GM23338 (cell line): Measurements from ENCODE around the gene CYB5R3. TPM values are rescaled to one million over a fixed set of nuclear protein-coding genes. Genes with fewer than 3 reads are reported as not detected.

Experiments
- ATAC-seq: fragments of 200-7000 bp; cut with Tn5 transposase; 3 replicates; pipeline ENCODE4 v1.9.1; 2020
- DNase-seq: peaks from one replicate; pipeline ENCODE4 v3.0.0-alpha.2; 2015; ENCODE audit warnings: low spot score
- H2AFZ ChIP-seq: fragments of 200-600 bp; sonication (generic); 2 replicates; pipeline ENCODE4 v1.8.0; 2016; ENCODE audit warnings: antibody characterized with exemption, mild to moderate bottlenecking, moderate library complexity
- H3F3A ChIP-seq: fragments of 200-600 bp; sonication (generic); replicated peaks from 2 replicates; pipeline ENCODE4 v1.8.0; 2017; ENCODE audit warnings: antibody characterized with exemption, mixed run types, low read depth
- H3K27ac ChIP-seq: fragments of 200-600 bp; sonication (generic); 2 replicates; pipeline ENCODE4 v1.6.1; 2016; ENCODE audit warnings: low read depth
- H3K27me3 ChIP-seq: fragments of 200-600 bp; sonication (generic); 2 replicates; pipeline ENCODE4 v1.8.0; 2016; ENCODE audit warnings: mild to moderate bottlenecking, mixed run types, moderate library complexity; ENCODE audit not compliant: insufficient read depth
- H3K36me3 ChIP-seq: fragments of 200-600 bp; sonication (generic); 2 replicates; pipeline ENCODE4 v1.8.0; 2016; ENCODE audit warnings: mild to moderate bottlenecking; ENCODE audit not compliant: insufficient read depth
- H3K4me1 ChIP-seq: fragments of 200-600 bp; sonication (generic); 2 replicates; pipeline ENCODE4 v1.8.0; 2016; ENCODE audit warnings: mild to moderate bottlenecking, moderate library complexity; ENCODE audit not compliant: insufficient read depth
- H3K4me2 ChIP-seq: fragments of 200-600 bp; sonication (generic); 2 replicates; pipeline ENCODE4 v1.7.1; 2017; ENCODE audit warnings: mixed run types
- H3K4me3 ChIP-seq: fragments of 200-600 bp; sonication (generic); 2 replicates; pipeline ENCODE4 v1.6.1; 2016; ENCODE audit warnings: mixed run types
- H3K79me2 ChIP-seq: fragments of 200-600 bp; sonication (generic); replicated peaks from 2 replicates; pipeline ENCODE4 v1.8.0; 2017; ENCODE audit warnings: mild to moderate bottlenecking; ENCODE audit not compliant: insufficient read depth
- H3K9me2 ChIP-seq: fragments of 200-600 bp; sonication (generic); 2 replicates; pipeline ENCODE4 v1.8.0; 2017; ENCODE audit not compliant: insufficient read depth
- H4K20me1 ChIP-seq: fragments of 200-600 bp; sonication (generic); replicated peaks from 2 replicates; pipeline ENCODE4 v1.8.0; 2017; ENCODE audit warnings: mild to moderate bottlenecking; ENCODE audit not compliant: insufficient read depth
- H3K27ac Mint-ChIP-seq: 2 replicates; pipeline ENCODE4 v1.8.0; 2020; ENCODE audit warnings: inconsistent platforms, mild to moderate bottlenecking, moderate library complexity, mixed read lengths
- H3K27me3 Mint-ChIP-seq: 3 replicates; pipeline ENCODE4 v1.8.0; 2022; ENCODE audit warnings: low read depth, mild to moderate bottlenecking, moderate library complexity, mixed read lengths, inconsistent platforms; ENCODE audit not compliant: insufficient read depth, poor library complexity
- H3K36me3 Mint-ChIP-seq: 3 replicates; pipeline ENCODE4 v1.8.0; 2021; ENCODE audit warnings: low read depth, mild to moderate bottlenecking, inconsistent platforms, moderate library complexity, mixed read lengths
- H3K4me1 Mint-ChIP-seq: 3 replicates; pipeline ENCODE4 v1.8.0; 2020; ENCODE audit warnings: mild to moderate bottlenecking, inconsistent platforms, mixed read lengths
- H3K4me3 Mint-ChIP-seq: 3 replicates; pipeline ENCODE4 v1.8.0; 2021; ENCODE audit warnings: moderate library complexity, mild to moderate bottlenecking, inconsistent platforms, mixed read lengths
- H3K9me3 Mint-ChIP-seq: 3 replicates; pipeline ENCODE4 v1.8.0; 2020; ENCODE audit warnings: moderate library complexity, mild to moderate bottlenecking, inconsistent platforms, mixed read lengths
- CREB1 ChIP-seq: fragments of 250-450 bp; sonication (Bioruptor Pico); IDR thresholded peaks from 2 replicates; pipeline ENCODE4 v1.5.0; 2020; ENCODE audit warnings: low read depth, mild to moderate bottlenecking, moderate library complexity
- CTCF ChIP-seq, 2 experiments: fragments of 200-600 bp in 1 of 2; sonication (generic) in 1 of 2; conservative IDR thresholded peaks; 2 replicates each; pipeline versions ENCODE4 v1.5.1 to v1.6.1; 2016 to 2017; ENCODE audit warnings: antibody characterized with exemption in 2 of 2, low read depth in 2 of 2, mild to moderate bottlenecking in 2 of 2, moderate library complexity in 1 of 2
- ETS1 ChIP-seq: IDR thresholded peaks from 2 replicates; pipeline ENCODE4 v1.6.1; 2016; ENCODE audit warnings: antibody characterized with exemption
- EZH2 ChIP-seq: fragments of 200-600 bp; sonication (generic); IDR thresholded peaks from one replicate; pipeline ENCODE4 v1.8.0; 2017; ENCODE audit warnings: antibody characterized with exemption, mild to moderate bottlenecking, low read depth; ENCODE audit not compliant: unreplicated experiment
- EZH2phosphoT487 ChIP-seq: fragments of 200-600 bp; sonication (generic); IDR thresholded peaks from one replicate; pipeline ENCODE4 v1.8.1; 2018; ENCODE audit warnings: antibody characterized with exemption; ENCODE audit not compliant: unreplicated experiment
- JUNB ChIP-seq: IDR thresholded peaks from one replicate; pipeline ENCODE4 v1.6.1; 2016; ENCODE audit warnings: antibody characterized with exemption; ENCODE audit not compliant: unreplicated experiment
- NANOG ChIP-seq: IDR thresholded peaks from 2 replicates; pipeline ENCODE4 v1.6.1; 2016; ENCODE audit warnings: antibody characterized with exemption, borderline replicate concordance
- POLR2AphosphoS5 ChIP-seq: IDR thresholded peaks from 2 replicates; pipeline ENCODE4 v1.6.1; 2016; ENCODE audit warnings: antibody characterized with exemption, low read depth
- ZNF331 ChIP-seq: fragments of 250-450 bp; sonication (Bioruptor Pico); IDR thresholded peaks from 2 replicates; pipeline ENCODE4 v1.5.0; 2020; ENCODE audit warnings: low read depth, mild to moderate bottlenecking, moderate library complexity
- polyA plus RNA-seq: library from polyadenylated mRNA; unstranded; fragments of >200 nt; fragmentation: Nextera tagmentation; extraction: Ambion mirVana; gene quantifications from 2 replicates; pipeline ENCODE4 v1.2.1, GENCODE V29; 2016
- total RNA-seq: library from RNA; depleted of rRNA; stranded (reverse); fragments of >200 nt; shearing (Covaris generic); gene quantifications from 2 replicates; pipeline ENCODE4 v1.2.3, GENCODE V29; 2014
- TF ChIP-seq, protein P1 (sequence below): IDR thresholded peaks from one replicate; pipeline ENCODE4 v1.6.1; 2018; ENCODE audit warnings: antibody characterized with exemption; ENCODE audit not compliant: unreplicated experiment

Gene CYB5R3
- total and polyA plus RNA-seq, 2 experiments from 2014 or later = 76.2 to 76.9 TPM

DNA sequence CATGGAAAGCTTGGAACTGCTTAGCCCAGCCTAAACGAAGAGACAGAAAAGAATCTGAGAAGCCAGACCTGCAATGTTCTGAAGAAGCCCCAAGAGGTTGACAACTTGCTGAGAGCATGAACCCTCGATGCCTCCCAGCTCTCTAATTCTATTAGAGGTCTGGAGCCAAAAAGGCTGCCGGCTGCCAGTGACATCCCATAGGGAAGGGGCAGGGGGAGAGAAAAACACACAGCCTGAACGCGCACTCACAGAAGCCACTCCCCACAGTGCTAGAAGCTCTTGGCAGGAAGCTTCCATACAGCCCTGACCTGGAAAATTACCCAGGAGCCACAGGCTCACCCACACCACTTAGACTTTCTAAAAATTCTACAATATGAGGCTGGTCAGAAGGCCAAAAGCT lies 52.9 kb downstream of the CYB5R3 start:
- Mint-ChIP-seq H3K4me3 (no peak overlapping the region), H3K27me3 (peaks cover 3% of the 10 kb centered on the region), H3K4me1 (no peaks in the 10 kb centered on the region), H3K27ac (no peak overlapping the region), H3K9me3 (no peaks in the 10 kb centered on the region), H3K36me3 (peaks cover 95% of the 10 kb centered on the region)
- H3F3A ChIP-seq = no peaks in the 10 kb centered on the region; the same call in 1 of the 2 replicates
- no peak overlapping the region for H3K27ac ChIP-seq
- no peaks in the 10 kb centered on the region for H3K4me1 ChIP-seq
- DNase-seq (no peak), ATAC-seq (no peak)
- H3K9me2 ChIP-seq = no peaks in the 10 kb centered on the region
- H3K4me2 ChIP-seq = no peak overlapping the region
- H2AFZ ChIP-seq = no peak overlapping the region
- no peak overlapping the region for H3K4me3 ChIP-seq
- TF ChIP-seq ZNF331 (no peak), EZH2phosphoT487 (no peak), CTCF (conservative IDR thresholded peaks at IDR 0.05; ENCODE audit: low read depth in 2 of 2) (no peak), JUNB (no peak), EZH2 (no peak)
- no peaks in the 10 kb centered on the region for H3K27me3 ChIP-seq
- H4K20me1 ChIP-seq = peaks cover 35% of the 10 kb centered on the region
- H3K79me2 ChIP-seq = peaks cover 19% of the 10 kb centered on the region
- H3K36me3 ChIP-seq = peaks cover 59% of the 10 kb centered on the region

- Mint-ChIP-seq H3K9me3 (no peaks in the 10 kb centered on the region), H3K36me3 (peaks cover 94% of the 10 kb centered on the region), H3K27ac (no peak overlapping the region), H3K4me3 (no peak overlapping the region), H3K4me1 (no peaks in the 10 kb centered on the region), H3K27me3 (peaks cover 3% of the 10 kb centered on the region)
- peaks cover 38% of the 10 kb centered on the region for H4K20me1 ChIP-seq
- H3K4me2 ChIP-seq = no peak overlapping the region
- no peak overlapping the region for H2AFZ ChIP-seq
- H3K4me3 ChIP-seq = no peak overlapping the region
- TF ChIP-seq JUNB (no peak), POLR2AphosphoS5 (no peak), ZNF331 (no peak)
- H3K36me3 ChIP-seq = peaks cover 62% of the 10 kb centered on the region
- no peaks in the 10 kb centered on the region for H3K9me2 ChIP-seq
- H3K79me2 ChIP-seq = peaks cover 10% of the 10 kb centered on the region
- no peaks in the 10 kb centered on the region for H3K27me3 ChIP-seq
- H3K4me1 ChIP-seq = no peaks in the 10 kb centered on the region
- H3F3A ChIP-seq = no peaks in the 10 kb centered on the region; the same call in 1 of the 2 replicates
- H3K27ac ChIP-seq = no peak overlapping the region
- DNase-seq = no peak
- no peak for ATAC-seq
Measured at GRCh38 chr22:42595434-42595833, 53.8 kb downstream of the CYB5R3 start.

DNA sequence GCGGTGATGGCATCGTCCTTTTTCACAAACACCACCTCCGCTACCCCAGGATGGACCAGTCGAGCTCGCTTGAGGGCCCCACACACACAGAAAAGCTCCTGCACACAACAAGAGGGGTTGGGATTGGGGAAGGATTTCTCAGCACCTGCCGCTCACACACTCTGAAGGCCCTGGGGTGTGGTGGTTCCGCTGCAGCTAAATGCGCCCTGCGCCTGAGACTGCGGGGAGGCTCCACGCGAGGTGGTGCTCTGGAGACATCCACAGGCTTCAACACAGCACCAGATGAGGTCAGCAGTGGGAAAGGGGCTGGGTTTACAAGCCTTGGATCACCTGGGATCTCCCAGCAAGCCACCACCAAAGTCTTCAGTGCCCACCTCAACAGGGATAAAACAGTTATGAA lies 57.2 kb downstream of the CYB5R3 start:
- ATAC-seq (no peak), DNase-seq (no peak)
- H3K9me2 ChIP-seq = no peaks in the 10 kb centered on the region
- H3K27ac Mint-ChIP-seq = no peak overlapping the region
- H3K27me3 Mint-ChIP-seq = peaks cover 3% of the 10 kb centered on the region
- peaks cover 3% of the 10 kb centered on the region; the same call in 1 of the 2 replicates for H3F3A ChIP-seq
- H4K20me1 ChIP-seq = peaks cover 40% of the 10 kb centered on the region
- H3K36me3 ChIP-seq = peaks cover 58% of the 10 kb centered on the region
- H3K4me1 Mint-ChIP-seq = no peaks in the 10 kb centered on the region
- no peak overlapping the region for H3K4me3 Mint-ChIP-seq
- H3K4me1 ChIP-seq = no peaks in the 10 kb centered on the region
- H3K27ac ChIP-seq = no peak overlapping the region
- no peak overlapping the region for H3K4me3 ChIP-seq
- H2AFZ ChIP-seq = no peak overlapping the region
- H3K36me3 Mint-ChIP-seq = peaks cover 92% of the 10 kb centered on the region
- H3K79me2 ChIP-seq = no peaks in the 10 kb centered on the region; the same call in 1 of the 2 replicates
- H3K9me3 Mint-ChIP-seq = no peaks in the 10 kb centered on the region
- no peaks in the 10 kb centered on the region for H3K27me3 ChIP-seq
- H3K4me2 ChIP-seq = no peak overlapping the region
- no peak for TF ChIP-seq ETS1
- TF ChIP-seq NANOG = no peak
- TF ChIP-seq JUNB = no peak
- TF ChIP-seq, protein P1, sequence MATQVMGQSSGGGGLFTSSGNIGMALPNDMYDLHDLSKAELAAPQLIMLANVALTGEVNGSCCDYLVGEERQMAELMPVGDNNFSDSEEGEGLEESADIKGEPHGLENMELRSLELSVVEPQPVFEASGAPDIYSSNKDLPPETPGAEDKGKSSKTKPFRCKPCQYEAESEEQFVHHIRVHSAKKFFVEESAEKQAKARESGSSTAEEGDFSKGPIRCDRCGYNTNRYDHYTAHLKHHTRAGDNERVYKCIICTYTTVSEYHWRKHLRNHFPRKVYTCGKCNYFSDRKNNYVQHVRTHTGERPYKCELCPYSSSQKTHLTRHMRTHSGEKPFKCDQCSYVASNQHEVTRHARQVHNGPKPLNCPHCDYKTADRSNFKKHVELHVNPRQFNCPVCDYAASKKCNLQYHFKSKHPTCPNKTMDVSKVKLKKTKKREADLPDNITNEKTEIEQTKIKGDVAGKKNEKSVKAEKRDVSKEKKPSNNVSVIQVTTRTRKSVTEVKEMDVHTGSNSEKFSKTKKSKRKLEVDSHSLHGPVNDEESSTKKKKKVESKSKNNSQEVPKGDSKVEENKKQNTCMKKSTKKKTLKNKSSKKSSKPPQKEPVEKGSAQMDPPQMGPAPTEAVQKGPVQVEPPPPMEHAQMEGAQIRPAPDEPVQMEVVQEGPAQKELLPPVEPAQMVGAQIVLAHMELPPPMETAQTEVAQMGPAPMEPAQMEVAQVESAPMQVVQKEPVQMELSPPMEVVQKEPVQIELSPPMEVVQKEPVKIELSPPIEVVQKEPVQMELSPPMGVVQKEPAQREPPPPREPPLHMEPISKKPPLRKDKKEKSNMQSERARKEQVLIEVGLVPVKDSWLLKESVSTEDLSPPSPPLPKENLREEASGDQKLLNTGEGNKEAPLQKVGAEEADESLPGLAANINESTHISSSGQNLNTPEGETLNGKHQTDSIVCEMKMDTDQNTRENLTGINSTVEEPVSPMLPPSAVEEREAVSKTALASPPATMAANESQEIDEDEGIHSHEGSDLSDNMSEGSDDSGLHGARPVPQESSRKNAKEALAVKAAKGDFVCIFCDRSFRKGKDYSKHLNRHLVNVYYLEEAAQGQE = no peak
- TF ChIP-seq POLR2AphosphoS5 = no peak
- TF ChIP-seq CREB1 (CRISPR knock-in tag) = no peak
